ENCODE data around the gene WWC2.
"Not testable (repeated sequence)": the region's sequence is repeated elsewhere in the genome, so short reads cannot be mapped to it uniquely, and the experiment has no call there.

The WWC2 gene

DNA sequence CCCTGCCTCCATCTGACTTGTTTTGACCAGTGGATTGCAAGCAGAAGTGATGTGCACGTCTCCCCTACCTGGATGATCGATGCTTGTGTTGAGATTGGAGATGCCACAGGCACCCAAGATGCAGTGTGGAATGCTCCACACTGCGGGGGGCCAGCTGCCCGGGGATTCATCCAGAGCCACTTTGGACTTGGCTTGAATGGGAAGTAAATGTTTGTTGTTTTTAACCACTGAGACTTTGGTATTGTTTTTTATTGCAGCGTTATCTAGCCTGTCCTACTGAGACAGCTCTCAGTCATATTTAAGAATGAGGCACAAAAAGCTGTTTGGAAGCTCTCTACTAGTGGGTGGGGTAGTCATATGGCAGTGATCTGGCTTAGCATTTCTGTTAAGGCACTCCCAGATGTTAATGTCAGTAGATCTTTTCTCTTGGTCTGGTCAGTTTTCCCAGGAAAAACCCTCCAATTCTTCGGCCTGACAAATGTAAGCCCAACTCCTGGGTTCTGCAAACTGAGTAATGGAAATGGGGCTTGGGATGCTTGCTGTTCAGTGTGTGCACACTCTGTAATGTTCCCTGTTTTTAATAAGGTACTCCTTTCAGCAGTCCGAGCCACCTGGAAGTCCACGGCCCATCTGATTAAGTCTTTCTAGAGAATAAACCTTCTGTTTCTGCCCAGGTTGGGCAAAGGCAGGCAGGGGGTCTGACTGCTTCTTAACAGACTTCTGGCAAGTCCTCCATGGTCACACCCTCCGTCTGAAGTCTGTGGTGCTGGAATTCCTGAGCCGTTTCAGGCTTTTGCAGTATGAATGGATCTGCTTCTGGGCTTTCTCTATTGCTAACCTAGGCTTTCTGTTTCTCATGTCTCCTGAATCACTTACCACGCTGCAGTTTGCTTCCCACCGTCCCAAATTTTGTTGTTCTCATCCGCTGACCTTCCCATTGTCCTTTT is 74.8 kb downstream of the WWC2 start:
- peak; percentile 82 for DNase-seq

GRCh38 chr4:183175631-183176232 is 76.7 kb downstream of the WWC2 start:
- no peak for DNase-seq

- no peak for DNase-seq
These were observed 77.9 kb downstream of the WWC2 start for GRCh38 chr4:183177001-183177400.

- DNase-seq: no peak
These were observed 79.1 kb downstream of the WWC2 start for GRCh38 chr4:183178201-183178600.

DNA sequence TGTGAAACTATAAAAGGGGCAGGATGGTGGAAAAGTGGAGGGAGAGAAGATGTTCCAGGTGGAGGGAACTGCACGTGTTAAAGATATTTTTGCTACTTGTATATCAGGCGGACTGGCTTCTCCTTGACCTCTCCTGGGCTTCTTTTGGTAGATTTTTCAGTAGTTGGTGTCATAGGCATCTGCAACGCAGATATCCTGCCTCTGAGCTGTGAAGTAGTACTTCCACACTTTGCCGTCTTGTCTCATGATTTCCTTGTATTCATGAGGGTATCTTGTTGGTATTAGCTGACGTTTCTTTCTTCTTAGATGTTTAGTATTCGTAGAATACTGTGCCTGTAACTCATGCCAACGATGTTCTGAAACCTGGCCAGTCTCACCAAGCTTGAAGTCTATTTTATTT is 81.0 kb downstream of the WWC2 start:
- no peak for DNase-seq

GRCh38 chr4:183180621-183181020 is 81.6 kb downstream of the WWC2 start:
- no peak for DNase-seq

DNA sequence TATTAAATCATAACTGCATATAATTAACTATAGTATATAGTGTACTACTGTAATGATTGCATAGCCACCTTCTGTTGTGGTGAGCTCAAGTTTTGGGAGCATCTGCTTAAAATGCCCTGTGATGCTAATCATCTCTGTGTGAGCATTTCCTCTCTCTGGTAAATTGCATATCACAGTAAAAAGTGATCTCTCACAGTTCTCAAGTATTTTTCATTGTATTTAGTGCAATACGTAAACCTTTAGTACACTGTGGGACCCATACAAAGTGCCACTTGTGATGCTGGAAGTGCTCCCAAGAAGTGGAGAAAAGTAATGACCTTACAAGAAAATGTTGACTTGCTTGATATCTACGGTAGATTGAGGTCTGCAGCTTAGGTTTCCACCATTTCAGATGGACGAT is 82.0 kb downstream of the WWC2 start:
- DNase-seq: no peak

DNA sequence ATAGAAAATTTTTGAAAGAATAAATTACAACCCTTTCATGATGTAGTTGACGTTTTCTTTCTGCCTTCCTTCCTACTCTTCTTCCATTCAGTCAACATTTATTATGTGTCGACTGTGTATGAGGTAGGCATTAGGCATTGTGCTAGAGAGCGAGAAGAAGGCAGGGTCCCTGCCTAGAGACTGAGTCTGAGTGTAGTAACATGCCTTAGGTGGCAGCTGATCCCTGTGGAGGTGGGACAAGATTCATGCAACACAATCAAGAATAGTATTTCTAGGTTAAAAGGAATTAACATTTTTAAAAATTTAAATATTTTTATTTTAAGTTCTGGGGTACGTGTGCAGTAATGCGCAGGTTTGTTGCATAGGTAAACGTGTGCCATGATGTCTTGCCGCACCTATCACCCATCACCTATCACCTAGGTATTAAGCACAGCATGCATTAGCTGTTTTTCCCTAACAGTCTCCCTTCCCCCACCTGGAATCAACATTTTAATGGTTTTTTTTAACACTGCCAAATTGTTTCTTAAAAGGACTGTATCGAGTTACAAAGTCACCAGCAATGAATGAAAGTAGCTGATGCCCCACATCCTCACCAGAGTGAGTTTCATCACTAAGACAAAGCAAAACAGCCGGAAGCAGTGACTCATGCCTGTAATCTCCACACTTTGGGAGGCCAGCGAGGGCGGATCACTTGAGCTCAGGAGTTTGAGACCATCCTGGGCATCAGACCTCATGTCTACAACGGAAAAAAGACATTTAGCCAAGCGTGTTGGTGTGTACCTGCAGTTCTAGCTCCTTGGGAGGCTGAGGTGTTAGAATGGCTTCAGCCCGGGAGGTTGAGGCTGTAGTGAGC is 84.0 kb downstream of the WWC2 start:
- peak; percentile 92 for DNase-seq

- no peak for DNase-seq
These were observed 85.0 kb downstream of the WWC2 start for GRCh38 chr4:183183906-183184535.

GRCh38 chr4:183185018-183185417 is 86.0 kb downstream of the WWC2 start:
- DNase-seq: no peak

GRCh38 chr4:183185559-183185958 is 86.5 kb downstream of the WWC2 start:
- no peak for DNase-seq

- DNase-seq: no peak
These were observed 87.8 kb downstream of the WWC2 start for GRCh38 chr4:183186813-183187212.

DNA sequence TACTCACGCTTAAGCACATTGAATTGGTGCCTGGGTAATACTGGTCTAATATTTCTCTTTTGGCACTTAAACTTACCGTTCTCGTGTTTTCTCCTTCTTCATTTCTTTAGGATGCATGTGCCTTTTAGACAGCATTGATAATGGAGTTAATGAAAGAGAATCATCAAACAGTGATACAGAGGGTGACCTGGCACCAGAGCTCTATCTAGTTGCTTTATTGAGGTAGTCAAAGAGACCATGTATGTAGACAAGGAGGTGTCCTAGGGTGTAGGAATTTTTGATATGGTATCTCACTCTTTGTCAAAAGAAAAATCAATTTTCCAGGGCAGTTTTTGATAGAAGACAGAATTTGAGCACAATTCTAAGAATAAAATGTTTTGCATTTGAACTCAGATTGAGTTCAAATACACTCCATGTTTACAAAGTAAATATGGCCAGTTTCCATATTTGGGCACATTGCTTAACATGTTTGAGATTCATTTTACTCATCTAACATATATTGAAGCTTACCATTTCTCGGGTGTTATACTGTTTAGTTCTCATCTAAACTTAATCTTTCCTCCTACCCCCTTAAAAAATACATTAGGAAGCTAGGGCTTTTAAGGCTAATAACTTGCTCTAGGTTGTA is 92.0 kb downstream of the WWC2 start:
- no peak for DNase-seq

GRCh38 chr4:183191630-183192029 is 92.6 kb downstream of the WWC2 start:
- no peak for DNase-seq

DNA sequence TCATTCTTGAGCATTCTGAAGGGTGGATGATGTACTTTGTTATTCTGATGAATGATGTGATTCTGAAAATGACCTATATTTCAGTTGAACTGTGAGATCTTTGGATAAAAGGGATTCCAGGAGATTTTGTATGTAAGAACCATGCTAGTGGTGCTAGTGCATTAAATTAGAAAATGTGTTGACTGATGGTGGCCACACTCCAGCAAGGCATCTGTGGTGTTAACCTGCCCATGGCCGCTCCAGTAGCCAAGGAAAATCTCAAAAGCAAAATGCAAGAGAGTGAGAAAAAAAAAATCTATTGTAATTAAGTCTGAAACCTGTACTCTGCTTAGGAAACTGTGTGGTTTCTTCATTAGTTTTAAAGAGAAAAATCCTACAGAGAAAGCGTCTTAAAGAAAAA is 93.5 kb downstream of the WWC2 start:
- no peak for DNase-seq

GRCh38 chr4:183193730-183194338 is 94.8 kb downstream of the WWC2 start:
- not testable (repeated sequence) for DNase-seq

DNA sequence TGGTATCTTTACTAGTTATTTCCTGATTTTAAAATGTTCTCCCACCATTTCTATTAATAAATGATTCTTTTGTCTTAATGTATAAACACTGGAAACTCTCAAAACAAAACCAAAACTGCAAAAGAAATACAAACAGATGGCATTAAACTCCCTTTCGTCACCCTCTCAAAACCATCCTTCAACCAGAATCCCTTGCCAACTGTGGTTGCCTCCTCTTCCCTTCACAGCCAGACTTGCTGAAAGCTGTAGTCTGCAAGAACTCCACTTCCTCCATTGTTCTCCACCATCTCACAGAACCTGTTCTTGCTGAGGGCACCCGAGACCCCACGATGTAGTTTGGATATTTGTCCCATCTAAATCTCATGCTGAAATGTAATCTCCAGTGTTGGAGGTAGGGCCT is 96.5 kb downstream of the WWC2 start:
- DNase-seq: no peak

- no peak for DNase-seq
These were observed 98.1 kb downstream of the WWC2 start for GRCh38 chr4:183197140-183197539.

- DNase-seq: no peak
These were observed 101.4 kb downstream of the WWC2 start for GRCh38 chr4:183200453-183200852.

GRCh38 chr4:183201331-183201730 is 102.3 kb downstream of the WWC2 start:
- DNase-seq: peak; percentile 59

DNA sequence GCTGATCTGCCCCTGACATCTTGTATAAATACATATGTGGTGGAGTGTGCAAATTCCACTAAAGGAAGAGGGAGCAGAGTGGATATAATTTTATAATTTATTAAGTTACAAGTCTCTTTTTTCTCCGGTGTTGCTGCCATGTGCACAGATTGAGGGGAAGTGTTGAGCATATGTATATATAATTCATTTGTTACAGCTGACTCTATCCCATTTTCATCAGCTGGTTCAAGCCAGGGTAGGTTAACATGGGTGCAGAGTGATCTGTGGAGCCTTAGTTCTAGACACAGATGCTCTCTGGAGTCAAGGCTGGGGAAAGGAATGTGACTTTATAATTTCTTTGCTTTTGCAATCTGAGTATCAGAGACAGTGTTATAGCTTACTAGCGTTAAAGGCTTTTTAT is 103.5 kb downstream of the WWC2 start:
- no peak for DNase-seq

DNA sequence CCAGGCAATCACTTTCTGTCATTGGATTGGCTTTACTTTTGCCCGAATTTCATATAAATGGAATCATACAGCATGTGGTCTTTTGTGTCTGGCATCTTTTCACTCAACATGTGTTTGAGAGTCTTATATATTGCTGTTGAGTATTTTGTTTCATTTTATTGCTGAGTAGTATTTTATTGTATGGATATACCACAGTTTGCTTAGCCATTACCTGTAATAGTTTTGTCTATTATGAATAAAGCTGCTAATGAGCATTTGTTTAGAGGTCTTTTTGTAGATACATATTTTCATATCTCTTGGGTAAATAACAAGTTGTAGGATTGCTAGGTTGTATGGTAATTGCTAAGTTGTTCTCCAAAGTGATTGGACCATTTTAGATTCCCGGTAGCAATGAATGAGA is 105.7 kb downstream of the WWC2 start:
- DNase-seq: no peak
